IMR-90 (cell line): ENCODE results near the gene ADCY1. TPM values are rescaled to one million over a fixed set of nuclear protein-coding genes. Genes with fewer than 3 reads are reported as not detected.

ENCODE experiments used
- ATAC-seq: fragments of 200-7000 bp; cut with Tn5 transposase; 2 replicates; pipeline ENCODE4 v1.9.1; 2020; ENCODE audit warnings: low read depth, mild to moderate bottlenecking, moderate library complexity
- BruUV-seq: library from RNA; stranded (reverse); fragments of 400-500 nt; replicated peaks from 2 replicates; lab custom pipeline; 2021; lab: Mats Ljungman, UMichigan
- CTCF ChIA-PET: fragments of 300-600 bp; formaldehyde crosslinking; extraction: SDS; loops from one replicate; lab custom pipeline; 2021; ENCODE audit warnings: antibody characterized with exemption; lab: Yijun Ruan, JAX
- POLR2A ChIA-PET: fragments of 300-600 bp; sonication (Branson Sonifier 250); formaldehyde crosslinking; loops from one replicate; lab custom pipeline; 2022; ENCODE audit warnings: antibody characterized with exemption; ENCODE audit not compliant: unreplicated experiment; lab: Charles Lee
- DNase-seq: peaks from one replicate; pipeline ENCODE4 v3.0.0; 2013
- H2AFZ ChIP-seq: replicated peaks from 2 replicates; pipeline ENCODE3; 2013; ENCODE audit warnings: low read length, mild to moderate bottlenecking; ENCODE audit not compliant: poor library complexity
- H2AK5ac ChIP-seq: 2 replicates; pipeline ENCODE4 v1.6.1; 2013; ENCODE audit warnings: low read depth, low read length, inconsistent platforms
- H2AK9ac ChIP-seq: replicated peaks from 2 replicates; pipeline ENCODE3; 2013; ENCODE audit warnings: mild to moderate bottlenecking, low read depth, low read length, moderate library complexity; ENCODE audit not compliant: poor library complexity
- H2BK120ac ChIP-seq: 2 replicates; pipeline ENCODE4 v1.6.1; 2013; ENCODE audit warnings: low read depth, low read length, inconsistent platforms
- H2BK15ac ChIP-seq: 3 replicates; pipeline ENCODE4 v1.6.1; 2013; ENCODE audit warnings: low read depth, low read length, inconsistent platforms
- H2BK20ac ChIP-seq: 2 replicates; pipeline ENCODE4 v1.6.1; 2013; ENCODE audit warnings: low read depth, mild to moderate bottlenecking, inconsistent platforms, low read length, moderate library complexity
- H2BK5ac ChIP-seq: 2 replicates; pipeline ENCODE4 v1.6.1; 2013; ENCODE audit warnings: mild to moderate bottlenecking, low read depth, low read length, inconsistent platforms; ENCODE audit not compliant: poor library complexity, severe bottlenecking
- H3K14ac ChIP-seq: replicated peaks from 2 replicates; pipeline ENCODE4 v1.6.1; 2013; ENCODE audit warnings: low read depth, low read length, inconsistent platforms
- H3K18ac ChIP-seq: 2 replicates; pipeline ENCODE4 v1.6.1; 2013; ENCODE audit warnings: low read depth, low read length, control low read depth
- H3K23ac ChIP-seq: 2 replicates; pipeline ENCODE4 v1.6.1; 2013; ENCODE audit warnings: low read depth, low read length, inconsistent platforms
- H3K27ac ChIP-seq: 2 replicates; pipeline ENCODE4 v1.5.1; 2013; ENCODE audit warnings: mild to moderate bottlenecking, control low read depth, low read length; ENCODE audit not compliant: insufficient read depth
- H3K27me3 ChIP-seq: 2 replicates; pipeline ENCODE4 v1.6.1; 2013; ENCODE audit warnings: low read length; ENCODE audit not compliant: control insufficient read depth, insufficient read depth
- H3K36me3 ChIP-seq: 2 replicates; pipeline ENCODE4 v1.6.1; 2013; ENCODE audit warnings: low read length, mixed read lengths; ENCODE audit not compliant: control insufficient read depth, insufficient read depth
- H3K4ac ChIP-seq: 2 replicates; pipeline ENCODE4 v1.6.1; 2013; ENCODE audit warnings: low read depth, low read length, inconsistent platforms
- H3K4me1 ChIP-seq: 2 replicates; pipeline ENCODE4 v1.6.1; 2013; ENCODE audit warnings: low read length, mixed read lengths; ENCODE audit not compliant: control insufficient read depth, insufficient read depth
- H3K4me2 ChIP-seq: 2 replicates; pipeline ENCODE4 v1.6.1; 2013; ENCODE audit warnings: low read depth, mild to moderate bottlenecking, control low read depth, low read length, moderate library complexity
- H3K4me3 ChIP-seq: 2 replicates; pipeline ENCODE4 v1.5.1; 2013; ENCODE audit warnings: low read depth, mild to moderate bottlenecking, control low read depth, low read length, moderate library complexity; ENCODE audit not compliant: insufficient read depth
- H3K56ac ChIP-seq: 2 replicates; pipeline ENCODE4 v1.6.1; 2013; ENCODE audit warnings: low read length, inconsistent platforms; ENCODE audit not compliant: insufficient read depth; ENCODE audit errors: extremely low read depth
- H3K79me1 ChIP-seq, 2 experiments: 2 replicates each; pipeline ENCODE4 v1.6.1; 2013; ENCODE audit warnings: low read length in 2 of 2, inconsistent platforms in 1 of 2, low read depth in 1 of 2
- H3K9ac ChIP-seq: 2 replicates; pipeline ENCODE4 v1.6.1; 2013; ENCODE audit warnings: low read depth, low read length, control low read depth
- H3K9me1 ChIP-seq: 2 replicates; pipeline ENCODE4 v1.6.1; 2013; ENCODE audit warnings: low read length, inconsistent platforms; ENCODE audit not compliant: insufficient read depth
- H3K9me3 ChIP-seq: 2 replicates; pipeline ENCODE4 v1.6.1; 2013; ENCODE audit warnings: low read length; ENCODE audit not compliant: control insufficient read depth, insufficient read depth
- H4K20me1 ChIP-seq: 2 replicates; pipeline ENCODE4 v1.6.1; 2013; ENCODE audit warnings: low read length, inconsistent platforms; ENCODE audit not compliant: insufficient read depth
- H4K5ac ChIP-seq: 2 replicates; pipeline ENCODE4 v1.6.1; 2013; ENCODE audit warnings: mild to moderate bottlenecking, low read depth, low read length, control low read depth
- H4K8ac ChIP-seq, 2 experiments: 2 replicates each; pipeline ENCODE4 v1.6.1; 2013; ENCODE audit warnings: low read depth in 2 of 2, low read length in 2 of 2, control low read depth in 1 of 2, inconsistent platforms in 1 of 2
- H4K91ac ChIP-seq: 2 replicates; pipeline ENCODE4 v1.6.1; 2013; ENCODE audit warnings: low read depth, low read length, inconsistent platforms; ENCODE audit not compliant: insufficient read depth
- BHLHE40 ChIP-seq: fragments of 150-350 bp; IDR thresholded peaks from 2 replicates; pipeline ENCODE4 v1.6.1; 2016; ENCODE audit warnings: mild to moderate bottlenecking, low read depth, low read length
- CEBPB ChIP-seq: IDR thresholded peaks from 2 replicates; pipeline ENCODE4 v1.6.1; 2012; ENCODE audit warnings: low read depth, low read length, improper control_type of control experiment
- CHD1 ChIP-seq: IDR thresholded peaks from 2 replicates; pipeline ENCODE4 v1.6.1; 2012; ENCODE audit warnings: low read depth, low read length, improper control_type of control experiment
- CTCF ChIP-seq: conservative IDR thresholded peaks from 2 replicates; pipeline ENCODE4 v1.5.1; 2012; ENCODE audit warnings: mild to moderate bottlenecking, low read depth, low read length, improper control_type of control experiment
- FOS ChIP-seq: fragments of 150-350 bp; IDR thresholded peaks from 2 replicates; pipeline ENCODE4 v1.6.1; 2016; ENCODE audit warnings: low read depth, low read length
- MAFK ChIP-seq: IDR thresholded peaks from 2 replicates; pipeline ENCODE4 v1.6.1; 2012; ENCODE audit warnings: low read depth, low read length, improper control_type of control experiment
- MAZ ChIP-seq: IDR thresholded peaks from 2 replicates; pipeline ENCODE4 v1.6.1; 2012; ENCODE audit warnings: low read depth, mild to moderate bottlenecking, low read length, improper control_type of control experiment, moderate library complexity, borderline replicate concordance
- MXI1 ChIP-seq: IDR thresholded peaks from 2 replicates; pipeline ENCODE4 v1.6.1; 2012; ENCODE audit warnings: low read depth, mild to moderate bottlenecking, low read length, moderate library complexity, borderline replicate concordance
- NFE2L2 ChIP-seq: fragments of 150-350 bp; IDR thresholded peaks from 2 replicates; pipeline ENCODE4 v1.6.1; 2016; ENCODE audit warnings: low read depth, mild to moderate bottlenecking, low read length
- POLR2A ChIP-seq: IDR thresholded peaks from 2 replicates; pipeline ENCODE4 v1.6.1; 2012; ENCODE audit warnings: mild to moderate bottlenecking, low read depth, low read length
- RAD21 ChIP-seq: IDR thresholded peaks from 2 replicates; pipeline ENCODE4 v1.6.1; 2012; ENCODE audit warnings: low read length, improper control_type of control experiment
- RCOR1 ChIP-seq: IDR thresholded peaks from 2 replicates; pipeline ENCODE4 v1.6.1; 2012; ENCODE audit warnings: mild to moderate bottlenecking, low read length, improper control_type of control experiment; ENCODE audit not compliant: insufficient replicate concordance
- RFX5 ChIP-seq: IDR thresholded peaks from 2 replicates; pipeline ENCODE4 v1.8.0; 2012; ENCODE audit warnings: low read depth, mild to moderate bottlenecking, low read length, moderate library complexity
- SMC3 ChIP-seq: fragments of 150-350 bp; IDR thresholded peaks from 2 replicates; pipeline ENCODE4 v1.6.1; 2016; ENCODE audit warnings: low read depth, mild to moderate bottlenecking, antibody characterized with exemption, low read length, moderate library complexity
- WGBS, 2 experiments: methylation state at CpG; one replicate each; pipeline versions ENCODE4 v1.1.5 to v1.1.7; 2013; ENCODE audit warnings: missing lambda C conversion rate in 2 of 2; ENCODE audit not compliant: insufficient read length in 1 of 2; ENCODE audit errors: extremely low coverage in 2 of 2; 5-methylcytosine and 5-hydroxymethylcytosine counted together
- dilution Hi-C: fragments of 300-500 bp; cut with HindIII; formaldehyde crosslinking; loops from one replicate; pipeline ENCODE4 v1.14.3; 2018; ENCODE audit warnings: low sequenced_read_pairs; ENCODE audit not compliant: unreplicated experiment
- in situ Hi-C: fragments of 300-500 bp; cut with MboI; formaldehyde crosslinking; loops from 3 replicates; pipeline ENCODE4 v1.14.3; 2019; ENCODE audit warnings: low sequenced_read_pairs, inconsistent platforms, mixed read lengths
- intact Hi-C: fragments of 100-400 bp; cut with micrococcal nuclease; formaldehyde crosslinking; loops from 2 replicates; pipeline ENCODE4 v1.10.0; 2022
- polyA plus RNA-seq, 3 experiments: library from polyadenylated mRNA; depleted of rRNA; stranded (reverse); fragments of >200 nt; gene quantifications; 2 replicates each; pipeline ENCODE4 v1.2.3, GENCODE V29; 2012; ENCODE audit warnings: low replicate concordance in 1 of 3
- total RNA-seq: library from RNA; depleted of rRNA; stranded (reverse); fragments of >200 nt; gene quantifications from 2 replicates; pipeline ENCODE4 v1.2.3, GENCODE V29; 2012
- TF ChIP-seq, protein P1 (sequence below): fragments of 150-350 bp; IDR thresholded peaks from 2 replicates; pipeline ENCODE4 v1.6.1; 2017; ENCODE audit warnings: mild to moderate bottlenecking, antibody characterized with exemption, low read length, low read depth
- TF ChIP-seq, protein P2 (sequence below): fragments of 150-350 bp; IDR thresholded peaks from 2 replicates; pipeline ENCODE4 v1.6.1; 2016; ENCODE audit warnings: low read depth, mild to moderate bottlenecking, low read length, moderate library complexity, borderline replicate concordance

ADCY1 gene
- total and polyA plus RNA-seq, 2 of the 4 experiments (the other 2 are of a cell fraction): 0.18 to 0.24 TPM

DNA sequence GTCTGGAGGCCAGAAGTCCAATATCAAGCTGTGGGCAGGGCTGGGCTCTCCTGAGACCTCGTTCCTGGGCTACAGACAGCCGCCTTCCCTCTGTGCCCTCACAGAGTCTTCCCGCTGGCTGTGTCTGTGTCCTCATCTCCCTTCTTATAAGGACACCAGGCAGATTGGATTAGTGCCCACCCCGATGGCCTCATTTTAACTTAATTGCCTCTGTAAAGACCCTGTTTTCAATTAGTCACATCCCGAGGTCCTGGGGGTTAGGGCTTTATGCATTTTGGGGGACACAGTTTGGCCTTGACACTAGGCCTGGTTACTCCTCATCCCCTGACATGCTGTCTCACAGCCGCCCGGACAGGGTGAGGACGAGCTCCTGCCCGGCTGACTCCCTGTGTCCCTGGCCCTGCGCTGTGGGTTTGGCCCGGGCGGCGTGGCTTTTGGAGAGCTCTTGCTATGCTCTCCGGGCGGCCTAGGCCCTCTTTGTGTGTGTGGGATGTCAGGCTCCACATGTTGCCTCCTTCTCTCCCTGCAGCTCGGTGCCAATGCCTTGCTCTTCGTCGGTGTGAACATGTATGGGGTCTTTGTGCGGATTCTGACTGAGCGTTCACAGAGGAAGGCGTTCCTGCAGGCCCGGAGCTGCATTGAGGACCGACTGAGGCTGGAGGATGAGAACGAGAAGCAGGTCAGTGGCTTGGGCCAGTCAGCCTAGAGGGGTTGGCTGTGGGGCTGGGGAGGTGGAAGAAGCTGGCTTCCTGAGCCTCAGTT is 18.2 kb downstream of the ADCY1 start:
- TF ChIP-seq, protein P1, sequence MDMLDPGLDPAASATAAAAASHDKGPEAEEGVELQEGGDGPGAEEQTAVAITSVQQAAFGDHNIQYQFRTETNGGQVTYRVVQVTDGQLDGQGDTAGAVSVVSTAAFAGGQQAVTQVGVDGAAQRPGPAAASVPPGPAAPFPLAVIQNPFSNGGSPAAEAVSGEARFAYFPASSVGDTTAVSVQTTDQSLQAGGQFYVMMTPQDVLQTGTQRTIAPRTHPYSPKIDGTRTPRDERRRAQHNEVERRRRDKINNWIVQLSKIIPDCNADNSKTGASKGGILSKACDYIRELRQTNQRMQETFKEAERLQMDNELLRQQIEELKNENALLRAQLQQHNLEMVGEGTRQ: no peak
- TF ChIP-seq CEBPB (no peak), POLR2A (no peak), BHLHE40 (no peak), MXI1 (no peak), MAZ (no peak), RCOR1 (no peak), SMC3 (no peak), CHD1 (no peak), NFE2L2 (no peak), FOS (no peak), RAD21 (no peak), CTCF (no peak), RFX5 (no peak), MAFK (no peak)
- TF ChIP-seq, protein P2, sequence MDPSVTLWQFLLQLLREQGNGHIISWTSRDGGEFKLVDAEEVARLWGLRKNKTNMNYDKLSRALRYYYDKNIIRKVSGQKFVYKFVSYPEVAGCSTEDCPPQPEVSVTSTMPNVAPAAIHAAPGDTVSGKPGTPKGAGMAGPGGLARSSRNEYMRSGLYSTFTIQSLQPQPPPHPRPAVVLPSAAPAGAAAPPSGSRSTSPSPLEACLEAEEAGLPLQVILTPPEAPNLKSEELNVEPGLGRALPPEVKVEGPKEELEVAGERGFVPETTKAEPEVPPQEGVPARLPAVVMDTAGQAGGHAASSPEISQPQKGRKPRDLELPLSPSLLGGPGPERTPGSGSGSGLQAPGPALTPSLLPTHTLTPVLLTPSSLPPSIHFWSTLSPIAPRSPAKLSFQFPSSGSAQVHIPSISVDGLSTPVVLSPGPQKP: no peak
- H2BK120ac ChIP-seq: no peak overlapping the region
- H3K4me1 ChIP-seq: no peaks in the 10 kb centered on the region
- H3K9me1 ChIP-seq: no peaks in the 10 kb centered on the region
- no peak overlapping the region for H2BK5ac ChIP-seq
- no peak overlapping the region for H3K9ac ChIP-seq
- no peaks in the 10 kb centered on the region for H3K36me3 ChIP-seq
- DNase-seq (no peak), ATAC-seq (no peak)
- no peak overlapping the region for H3K14ac ChIP-seq
- in situ Hi-C loops: no loop called here
- no peaks in the 10 kb centered on the region for H3K79me1 ChIP-seq
- H4K5ac ChIP-seq: no peak overlapping the region
- H3K23ac ChIP-seq: no peak overlapping the region
- H2BK15ac ChIP-seq: no peak overlapping the region
- H3K4me3 ChIP-seq: no peak overlapping the region
- H2AK5ac ChIP-seq: no peak overlapping the region
- H2AFZ ChIP-seq: no peak overlapping the region
- 58% methylated on average over 5 of the region's 24 CpGs; no CpG with 5 or more reads in 1 of the 2 experiments for WGBS, 2 experiments
- H4K8ac ChIP-seq: no peak overlapping the region
- H3K4me2 ChIP-seq: no peak overlapping the region
- H3K27ac ChIP-seq: no peak overlapping the region
- BruUV-seq: no TSS peak
- H2BK20ac ChIP-seq: no peak overlapping the region
- H4K20me1 ChIP-seq: no peaks in the 10 kb centered on the region
- H3K18ac ChIP-seq: no peak overlapping the region
- no peak overlapping the region for H2AK9ac ChIP-seq
- intact Hi-C loops: no loop called here
- H3K27me3 ChIP-seq: peaks cover 19% of the 10 kb centered on the region
- H3K4ac ChIP-seq: no peak overlapping the region
- H3K9me3 ChIP-seq: no peaks in the 10 kb centered on the region
- CTCF ChIA-PET: no interaction called here
- no peak overlapping the region for H3K56ac ChIP-seq
- H4K91ac ChIP-seq: no peak overlapping the region
- dilution Hi-C loops: no loop called here
- POLR2A ChIA-PET: no interaction called here
